Measurements from ENCODE around the gene HS6ST1.
A peak's percentile ranks its signal among the peaks of the same experiment; 100 is the strongest.

The HS6ST1 gene

GRCh38 chr2:128237911-128238697 is 80.6 kb downstream of the HS6ST1 start:
- DNase-seq (ENCODE audit: low spot score) = no peak

GRCh38 chr2:128237081-128237534 is 81.6 kb downstream of the HS6ST1 start:
- DNase-seq (ENCODE audit: low spot score) = peak; percentile 22

GRCh38 chr2:128236491-128237035 is 82.1 kb downstream of the HS6ST1 start:
- DNase-seq (ENCODE audit: low spot score) = peak; percentile 76

GRCh38 chr2:128235581-128235980 is 83.1 kb downstream of the HS6ST1 start:
- no peak for DNase-seq (ENCODE audit: low spot score)

- DNase-seq (ENCODE audit: low spot score) = no peak
These were observed 84.1 kb downstream of the HS6ST1 start for GRCh38 chr2:128234613-128235012.

- no peak for DNase-seq (ENCODE audit: low spot score)
These were observed 84.8 kb downstream of the HS6ST1 start for GRCh38 chr2:128233790-128234395.

- peak; percentile 96 for DNase-seq (ENCODE audit: low spot score)
These were observed 85.5 kb downstream of the HS6ST1 start for GRCh38 chr2:128232965-128233789.

GRCh38 chr2:128228894-128229293 is 89.8 kb downstream of the HS6ST1 start:
- no peak for DNase-seq (ENCODE audit: low spot score)

GRCh38 chr2:128227862-128228261 is 90.8 kb downstream of the HS6ST1 start:
- DNase-seq (ENCODE audit: low spot score) = no peak

GRCh38 chr2:128219891-128220290 is 98.8 kb downstream of the HS6ST1 start:
- no peak for DNase-seq (ENCODE audit: low spot score)

- DNase-seq (ENCODE audit: low spot score) = no peak
These were observed 101.0 kb downstream of the HS6ST1 start for GRCh38 chr2:128217671-128218070.

GRCh38 chr2:128215897-128216642 is 102.6 kb downstream of the HS6ST1 start:
- no peak for DNase-seq (ENCODE audit: low spot score)

All from GM03348 (cell line).